Karpas-422 (cell line): ENCODE measurements around the gene TMEM144. TPM values are rescaled to one million over a fixed set of nuclear protein-coding genes. Genes with fewer than 3 reads are reported as not detected.

Source experiments
- DNase-seq: peaks from one replicate; pipeline ENCODE4 v3.0.0-alpha.2; 2015
- H2AFZ ChIP-seq: fragments of 200-600 bp; sonication (generic); 2 replicates; pipeline ENCODE4 v1.6.1; 2014; ENCODE audit warnings: antibody characterized with exemption, low read length, mixed read lengths
- H3K27ac ChIP-seq: fragments of 200-600 bp; sonication (generic); 2 replicates; pipeline ENCODE4 v1.5.1; 2014; ENCODE audit warnings: mild to moderate bottlenecking, low read length, moderate library complexity
- H3K27me3 ChIP-seq: fragments of 200-600 bp; sonication (generic); 2 replicates; pipeline ENCODE4 v1.6.1; 2014; ENCODE audit warnings: low read length, mixed read lengths
- H3K36me3 ChIP-seq: fragments of 200-600 bp; sonication (generic); 2 replicates; pipeline ENCODE4 v1.6.1; 2014; ENCODE audit warnings: low read length, mixed read lengths; ENCODE audit not compliant: insufficient read depth
- H3K4me1 ChIP-seq: fragments of 200-600 bp; sonication (generic); 2 replicates; pipeline ENCODE4 v1.6.1; 2014; ENCODE audit warnings: mild to moderate bottlenecking, low read length, mixed read lengths
- H3K4me2 ChIP-seq: fragments of 200-600 bp; sonication (generic); 2 replicates; pipeline ENCODE4 v1.6.1; 2014; ENCODE audit warnings: low read length, low read depth, mild to moderate bottlenecking; ENCODE audit not compliant: poor library complexity, severe bottlenecking
- H3K4me3 ChIP-seq: fragments of 200-600 bp; sonication (generic); 2 replicates; pipeline ENCODE4 v1.5.1; 2014; ENCODE audit warnings: mild to moderate bottlenecking, antibody characterized with exemption, low read length, mixed read lengths
- H3K79me2 ChIP-seq: fragments of 200-600 bp; sonication (generic); 2 replicates; pipeline ENCODE4 v1.6.1; 2014; ENCODE audit warnings: mild to moderate bottlenecking, low read length, mixed read lengths
- H3K9ac ChIP-seq: fragments of 200-600 bp; sonication (generic); 2 replicates; pipeline ENCODE4 v1.6.0; 2014; ENCODE audit warnings: low read length
- H3K9me2 ChIP-seq: fragments of 200-600 bp; sonication (generic), shearing (Covaris generic); replicated peaks from 2 replicates; pipeline ENCODE4 v1.6.0; 2014; ENCODE audit warnings: mild to moderate bottlenecking, low read length, moderate library complexity; ENCODE audit not compliant: insufficient read depth
- H3K9me3 ChIP-seq: fragments of 300-700, 200-600 bp; sonication (generic); 2 replicates; pipeline ENCODE4 v1.6.1; 2014; ENCODE audit warnings: low read length, mixed read lengths
- H4K20me1 ChIP-seq: fragments of 200-600 bp; sonication (generic); 2 replicates; pipeline ENCODE4 v1.6.1; 2014; ENCODE audit warnings: mild to moderate bottlenecking, antibody characterized with exemption, low read length, low read depth; ENCODE audit not compliant: insufficient read depth
- total RNA-seq: library from RNA; depleted of rRNA; stranded (reverse); fragments of >200 nt; shearing (Covaris generic); gene quantifications from 2 replicates; pipeline ENCODE4 v1.2.3, GENCODE V29; 2014; ENCODE audit warnings: low replicate concordance

The TMEM144 gene
- total RNA-seq, 1 experiment from 2014 or later, result not detected

DNA sequence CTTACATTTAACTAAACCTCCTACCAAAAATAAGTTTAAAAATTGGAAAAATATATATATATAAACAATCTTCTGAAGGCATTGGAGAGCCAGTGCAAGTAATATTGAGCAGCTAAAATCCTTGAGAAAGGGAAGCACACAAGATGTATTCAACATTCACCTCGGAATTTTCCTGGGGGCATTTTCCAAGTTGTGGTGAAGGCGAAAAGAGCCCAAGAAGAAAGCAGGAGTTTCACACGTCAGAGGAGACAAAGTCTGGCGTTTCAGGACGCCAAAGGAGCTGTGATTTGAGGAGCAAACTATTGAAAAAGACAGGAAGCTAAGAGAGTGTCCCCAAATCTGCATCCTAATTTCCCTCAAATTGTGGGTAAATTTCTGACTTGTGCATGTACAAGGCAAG lies 28.4 kb upstream of the TMEM144 start:
- Histone ChIP-seq H3K27ac (no peak overlapping the region), H3K79me2 (no peaks in the 10 kb centered on the region), H3K4me3 (no peak overlapping the region), H2AFZ (no peak overlapping the region), H3K4me2 (no peak overlapping the region), H4K20me1 (no peaks in the 10 kb centered on the region), H3K4me1 (no peaks in the 10 kb centered on the region), H3K9me3 (no peaks in the 10 kb centered on the region), H3K9me2 (no peaks in the 10 kb centered on the region), H3K36me3 (no peaks in the 10 kb centered on the region), H3K9ac (no peak overlapping the region), H3K27me3 (no peaks in the 10 kb centered on the region)
- no peak for DNase-seq

- Histone ChIP-seq H3K9ac (no peak overlapping the region), H3K27ac (no peak overlapping the region), H3K27me3 (no peaks in the 10 kb centered on the region), H3K79me2 (no peaks in the 10 kb centered on the region), H3K4me1 (no peaks in the 10 kb centered on the region), H2AFZ (no peak overlapping the region), H3K9me3 (no peaks in the 10 kb centered on the region), H3K9me2 (no peaks in the 10 kb centered on the region), H3K4me2 (no peak overlapping the region), H3K36me3 (no peaks in the 10 kb centered on the region), H3K4me3 (no peak overlapping the region), H4K20me1 (no peaks in the 10 kb centered on the region)
- DNase-seq, result no peak
Observed at GRCh38 chr4:158182736-158183135, 27.6 kb upstream of the TMEM144 start.

DNA sequence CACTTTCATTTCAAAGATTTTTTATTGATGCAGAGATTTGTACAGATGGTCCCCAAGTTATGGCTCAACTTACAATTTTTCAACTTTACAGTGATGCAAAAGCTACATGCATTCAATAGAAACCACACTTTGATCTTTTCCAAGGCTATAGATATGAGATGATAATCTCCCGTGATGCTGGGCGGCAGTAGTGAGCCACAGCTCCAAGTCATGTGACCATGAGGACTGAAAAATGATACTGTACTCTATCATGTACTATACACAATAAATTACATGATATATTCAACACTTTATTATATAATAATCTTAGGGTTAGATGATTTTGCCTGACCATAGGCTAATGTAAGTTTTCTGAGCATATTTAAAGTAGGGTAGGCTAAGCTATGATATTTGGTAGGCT lies 23.5 kb upstream of the TMEM144 start:
- Histone ChIP-seq H3K9me2 (no peaks in the 10 kb centered on the region), H3K4me2 (no peak overlapping the region), H3K79me2 (no peaks in the 10 kb centered on the region), H3K27ac (no peak overlapping the region), H3K36me3 (no peaks in the 10 kb centered on the region), H3K4me1 (peaks cover 4% of the 10 kb centered on the region; the same call in 1 of the 2 replicates), H4K20me1 (no peaks in the 10 kb centered on the region), H2AFZ (no peak overlapping the region), H3K27me3 (no peaks in the 10 kb centered on the region), H3K9ac (no peak overlapping the region), H3K4me3 (no peak overlapping the region), H3K9me3 (no peaks in the 10 kb centered on the region)
- no peak for DNase-seq

- H3K36me3 ChIP-seq, result no peaks in the 10 kb centered on the region
- H4K20me1 ChIP-seq, result no peaks in the 10 kb centered on the region
- H3K9ac ChIP-seq, result no peak overlapping the region
- H3K27ac ChIP-seq, result no peak overlapping the region
- no peaks in the 10 kb centered on the region for H3K79me2 ChIP-seq
- H2AFZ ChIP-seq, result peak overlapping the region; percentile 79
- H3K27me3 ChIP-seq, result no peaks in the 10 kb centered on the region
- no peaks in the 10 kb centered on the region for H3K9me2 ChIP-seq
- peaks cover 4% of the 10 kb centered on the region; the same call in 1 of the 2 replicates for H3K4me1 ChIP-seq
- H3K4me3 ChIP-seq, result no peak overlapping the region
- peak overlapping the region; percentile 28 for H3K4me2 ChIP-seq
- H3K9me3 ChIP-seq, result no peaks in the 10 kb centered on the region
- peak; percentile 53 for DNase-seq
Observed at GRCh38 chr4:158189422-158189821, 20.9 kb upstream of the TMEM144 start.

DNA sequence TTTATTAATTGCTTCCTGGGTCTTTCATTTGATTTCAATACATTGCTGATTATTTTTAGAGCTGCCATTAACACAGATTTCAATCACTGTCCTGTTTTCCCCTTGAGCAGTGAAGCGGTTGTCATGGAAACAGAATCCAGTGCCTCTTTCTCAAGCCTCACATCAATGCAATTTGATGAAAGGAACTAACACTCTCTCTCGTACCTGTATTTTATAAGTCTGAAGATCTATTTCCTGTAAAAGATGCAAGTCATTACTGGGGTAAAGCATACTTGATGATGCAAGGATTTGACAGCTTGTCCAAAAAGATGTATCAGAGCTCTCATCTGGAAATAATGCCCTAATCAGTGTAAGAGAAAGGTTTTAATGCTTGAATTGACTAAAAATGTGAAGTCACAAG lies 19.6 kb upstream of the TMEM144 start:
- Histone ChIP-seq H3K27me3 (no peaks in the 10 kb centered on the region), H3K4me1 (peaks cover 4% of the 10 kb centered on the region; the same call in 1 of the 2 replicates), H3K79me2 (no peaks in the 10 kb centered on the region), H3K36me3 (no peaks in the 10 kb centered on the region), H2AFZ (no peak overlapping the region), H3K9me2 (no peaks in the 10 kb centered on the region), H4K20me1 (no peaks in the 10 kb centered on the region), H3K4me2 (no peak overlapping the region), H3K27ac (no peak overlapping the region), H3K9me3 (no peaks in the 10 kb centered on the region), H3K9ac (no peak overlapping the region), H3K4me3 (no peak overlapping the region)
- no peak for DNase-seq

- no peaks in the 10 kb centered on the region for H3K36me3 ChIP-seq
- no peaks in the 10 kb centered on the region for H3K27me3 ChIP-seq
- no peak overlapping the region for H3K4me3 ChIP-seq
- no peaks in the 10 kb centered on the region for H4K20me1 ChIP-seq
- H3K79me2 ChIP-seq, result no peaks in the 10 kb centered on the region
- peaks cover 4% of the 10 kb centered on the region; the same call in 1 of the 2 replicates for H3K4me1 ChIP-seq
- H3K9me3 ChIP-seq, result no peaks in the 10 kb centered on the region
- H3K9ac ChIP-seq, result no peak overlapping the region
- H3K27ac ChIP-seq, result no peak overlapping the region
- no peak overlapping the region for H2AFZ ChIP-seq
- H3K9me2 ChIP-seq, result no peaks in the 10 kb centered on the region
- DNase-seq, result no peak
- no peak overlapping the region for H3K4me2 ChIP-seq
Observed at GRCh38 chr4:158192439-158193158, 17.7 kb upstream of the TMEM144 start.

- H2AFZ ChIP-seq, result no peak overlapping the region
- no peak overlapping the region for H3K9ac ChIP-seq
- no peak overlapping the region for H3K4me2 ChIP-seq
- H3K4me1 ChIP-seq, result peaks cover 4% of the 10 kb centered on the region; the same call in 1 of the 2 replicates
- H3K9me2 ChIP-seq, result no peaks in the 10 kb centered on the region
- H3K79me2 ChIP-seq, result no peaks in the 10 kb centered on the region
- no peak overlapping the region for H3K27ac ChIP-seq
- no peak overlapping the region for H3K4me3 ChIP-seq
- H3K9me3 ChIP-seq, result no peaks in the 10 kb centered on the region
- H4K20me1 ChIP-seq, result no peaks in the 10 kb centered on the region
- H3K36me3 ChIP-seq, result no peaks in the 10 kb centered on the region
- H3K27me3 ChIP-seq, result no peaks in the 10 kb centered on the region
- peak; percentile 75 for DNase-seq
Observed at GRCh38 chr4:158193171-158193749, 17.0 kb upstream of the TMEM144 start.

- H4K20me1 ChIP-seq, result no peaks in the 10 kb centered on the region
Observed at GRCh38 chr4:158195297-158195696, 15.0 kb upstream of the TMEM144 start.

More at GRCh38 chr4:158195297-158195696, 15.0 kb upstream of the TMEM144 start:
- no peaks in the 10 kb centered on the region for H3K27me3 ChIP-seq
- H3K36me3 ChIP-seq, result no peaks in the 10 kb centered on the region
- no peak overlapping the region for H2AFZ ChIP-seq
- no peaks in the 10 kb centered on the region for H3K4me1 ChIP-seq
- no peaks in the 10 kb centered on the region for H3K9me2 ChIP-seq
- H3K4me3 ChIP-seq, result no peak overlapping the region
- H3K79me2 ChIP-seq, result no peaks in the 10 kb centered on the region
- no peak overlapping the region for H3K4me2 ChIP-seq
- no peaks in the 10 kb centered on the region for H3K9me3 ChIP-seq
- no peak overlapping the region for H3K27ac ChIP-seq
- no peak for DNase-seq
- no peak overlapping the region for H3K9ac ChIP-seq
